AG20443 (cell line): ENCODE measurements around the gene CHRDL2.
"Not testable (repeated sequence)": the region's sequence is repeated elsewhere in the genome, so short reads cannot be mapped to it uniquely, and the experiment has no call there.

Source experiments
- DNase-seq: peaks from one replicate; pipeline ENCODE4 v3.0.0; 2012; ENCODE audit warnings: low spot score, mixed read lengths

CHRDL2 gene, protein sequence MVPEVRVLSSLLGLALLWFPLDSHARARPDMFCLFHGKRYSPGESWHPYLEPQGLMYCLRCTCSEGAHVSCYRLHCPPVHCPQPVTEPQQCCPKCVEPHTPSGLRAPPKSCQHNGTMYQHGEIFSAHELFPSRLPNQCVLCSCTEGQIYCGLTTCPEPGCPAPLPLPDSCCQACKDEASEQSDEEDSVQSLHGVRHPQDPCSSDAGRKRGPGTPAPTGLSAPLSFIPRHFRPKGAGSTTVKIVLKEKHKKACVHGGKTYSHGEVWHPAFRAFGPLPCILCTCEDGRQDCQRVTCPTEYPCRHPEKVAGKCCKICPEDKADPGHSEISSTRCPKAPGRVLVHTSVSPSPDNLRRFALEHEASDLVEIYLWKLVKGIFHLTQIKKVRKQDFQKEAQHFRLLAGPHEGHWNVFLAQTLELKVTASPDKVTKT

DNA sequence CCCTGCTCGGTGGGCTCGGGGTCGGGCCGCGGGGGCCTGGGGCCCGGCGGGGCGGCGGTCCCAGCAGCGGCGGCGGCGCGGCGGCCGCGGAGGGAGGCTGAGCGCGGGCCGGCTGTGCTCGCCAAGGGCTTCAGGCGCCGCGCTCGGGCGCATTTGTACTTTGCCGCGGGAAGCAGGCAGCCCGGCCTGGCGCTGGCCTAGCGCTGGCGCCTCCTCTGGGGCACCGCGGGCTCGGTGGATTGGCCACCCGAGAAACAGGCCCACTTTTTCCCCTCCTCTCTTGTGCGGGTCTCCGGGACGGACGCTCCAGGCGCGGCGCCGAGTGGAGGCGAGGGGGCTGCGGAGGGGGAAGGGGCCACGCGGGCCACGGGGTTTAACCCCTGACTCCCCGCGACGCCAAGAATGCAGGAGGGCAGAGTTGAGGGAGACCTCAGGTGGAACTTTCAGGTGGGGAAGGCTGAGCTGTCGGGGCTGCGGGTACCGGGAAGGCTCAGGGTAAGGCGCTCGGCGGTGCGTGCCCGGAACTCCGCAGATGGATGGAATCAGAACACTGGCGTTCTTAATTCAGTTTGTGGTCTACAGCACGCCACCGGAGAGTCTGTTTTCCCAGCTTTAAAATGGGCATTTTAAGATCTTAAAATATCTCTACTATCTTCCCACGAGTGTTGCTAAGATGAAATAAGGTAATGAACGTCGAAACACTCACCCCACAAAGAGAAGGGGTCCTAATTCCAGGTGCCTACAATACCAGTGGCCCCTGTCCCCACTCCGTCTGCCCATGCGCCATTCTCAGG, at the start of gene CHRDL2:
Gene CHRDL2 (minus strand): TSS at position 126 of the 794 bp plus-strand sequence. CDS start 538 bp downstream, outside the sequence.
- peak; percentile 80 for DNase-seq

DNA sequence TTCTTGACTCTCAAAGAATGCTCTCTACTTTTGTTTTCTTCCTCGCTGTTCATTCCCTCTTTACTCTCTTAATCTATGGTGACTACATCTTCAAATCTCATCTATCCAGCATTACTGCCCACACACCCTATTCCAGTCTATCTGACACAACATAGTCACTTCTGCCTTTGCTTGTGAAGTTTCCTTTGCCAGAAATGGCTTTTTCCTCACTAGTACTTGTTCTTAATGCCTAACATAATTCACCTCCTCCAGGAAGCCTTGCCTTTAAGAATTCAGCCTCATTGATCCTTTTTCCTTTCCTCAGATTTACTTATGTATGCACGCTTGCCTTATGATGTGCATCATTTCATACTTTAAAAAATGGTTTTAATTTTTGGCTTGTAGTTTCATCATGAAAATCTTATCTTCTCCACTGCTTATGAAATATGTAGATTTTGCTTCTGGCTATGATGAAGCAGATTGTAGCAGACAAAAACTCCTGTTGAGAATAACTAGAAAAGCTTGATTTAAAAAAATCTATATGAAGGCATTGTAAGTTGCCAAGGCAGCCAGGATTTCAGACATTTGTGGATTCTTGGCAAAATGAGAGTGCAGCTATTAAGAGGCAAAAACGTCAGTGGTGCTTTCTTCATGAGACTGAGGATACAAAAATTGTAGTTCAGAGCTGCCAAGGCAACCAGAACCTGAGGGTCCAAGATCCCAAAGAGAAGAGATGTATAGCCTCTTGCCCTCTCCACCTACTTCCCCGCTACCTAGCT, 49.2 kb upstream of the CHRDL2 start:
- DNase-seq = no peak

DNA sequence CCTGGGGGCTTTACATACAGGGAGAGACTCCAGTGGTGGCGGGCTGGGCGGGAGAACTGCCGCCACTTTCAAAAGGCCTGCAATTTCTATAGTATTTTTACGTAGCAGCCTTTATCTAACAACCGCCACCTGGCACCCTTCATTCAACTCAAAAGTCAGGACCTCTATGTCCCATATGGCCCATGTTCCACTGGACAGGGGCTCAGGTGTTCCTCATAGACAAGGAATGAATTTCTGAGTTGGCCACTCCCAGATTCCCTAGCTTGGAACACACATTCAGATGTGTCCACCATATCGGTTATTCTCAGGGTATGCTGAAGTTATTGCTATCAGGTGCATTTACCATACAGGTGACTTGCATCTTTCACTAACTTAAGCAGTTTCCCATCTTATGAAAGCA, 47.4 kb upstream of the CHRDL2 start:
- DNase-seq = no peak

DNA sequence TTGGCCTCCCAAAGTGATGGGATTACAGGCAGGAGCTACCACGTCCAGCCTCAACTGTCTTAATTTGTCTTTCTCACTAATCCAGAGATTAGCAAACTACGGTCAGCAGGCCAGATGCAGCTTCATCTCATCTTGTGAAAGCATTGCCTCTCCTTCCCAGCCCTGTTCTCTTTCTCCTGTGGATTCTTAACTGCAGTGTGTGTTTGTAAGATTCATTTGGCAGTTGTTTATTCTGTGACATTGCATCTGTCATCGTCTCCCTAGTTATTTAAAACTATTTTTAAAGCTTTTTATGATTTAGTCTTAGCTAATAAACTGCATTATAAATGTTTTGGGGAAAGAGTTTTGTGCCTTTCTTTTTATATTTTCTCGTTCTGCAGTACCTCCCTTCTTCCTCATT, 46.7 kb upstream of the CHRDL2 start:
- DNase-seq = no peak

DNA sequence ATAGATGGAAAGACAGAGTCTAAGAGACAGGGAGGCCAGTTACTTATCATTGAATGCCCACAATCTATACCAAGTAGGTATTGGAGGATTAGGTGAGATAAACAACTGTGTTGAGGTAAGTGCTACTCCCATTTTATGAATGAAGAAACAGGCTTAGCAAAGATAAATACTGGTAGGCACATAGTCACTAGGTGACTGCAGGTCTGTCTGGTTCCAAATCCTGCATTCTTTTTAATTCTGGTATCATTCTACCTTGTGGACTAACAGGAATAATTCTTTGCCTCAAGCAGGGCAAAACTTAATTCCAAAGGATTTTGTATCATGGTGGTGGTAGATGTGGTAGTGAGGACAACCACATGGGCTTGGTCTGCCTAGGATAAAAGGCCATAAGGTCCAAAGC, 45.8 kb upstream of the CHRDL2 start:
- no peak for DNase-seq

DNA sequence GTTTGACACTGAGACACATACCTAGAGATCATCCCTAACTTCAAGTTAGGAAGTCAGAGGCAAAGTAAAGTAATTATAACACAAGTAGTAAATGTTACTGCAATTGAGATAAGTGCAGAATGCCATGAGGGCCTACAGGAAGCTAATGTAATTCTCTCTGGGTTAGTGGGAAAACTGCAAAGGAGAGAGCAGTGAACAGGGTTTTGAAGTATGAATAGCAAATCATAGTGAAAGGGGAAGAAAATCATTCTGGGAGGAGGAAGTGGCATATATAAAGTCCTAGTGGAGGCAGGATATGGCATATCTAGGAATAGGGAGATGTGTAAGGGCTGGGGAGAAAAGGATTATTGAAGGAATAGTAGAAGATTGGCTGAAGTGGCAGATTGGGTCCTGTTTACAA, 45.3 kb upstream of the CHRDL2 start:
- DNase-seq = no peak

DNA sequence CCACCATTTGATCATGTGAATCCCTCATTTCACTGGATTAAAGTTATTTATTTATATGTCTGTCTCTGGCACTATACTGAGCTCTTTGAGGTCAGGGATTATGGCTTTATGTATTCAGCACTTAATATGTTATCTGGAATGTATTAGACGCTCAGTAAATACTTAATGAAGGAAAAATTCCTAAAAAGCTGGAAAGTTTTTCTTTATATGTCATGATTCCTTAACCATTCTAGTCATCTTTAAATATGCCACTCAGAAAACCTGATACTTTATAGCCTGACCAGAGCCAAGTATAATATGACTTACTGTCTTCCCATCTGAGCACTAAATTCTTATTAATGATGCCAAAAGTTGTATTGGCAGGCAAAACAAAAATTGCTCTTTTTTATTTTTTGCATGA, 44.5 kb upstream of the CHRDL2 start:
- DNase-seq = no peak

DNA sequence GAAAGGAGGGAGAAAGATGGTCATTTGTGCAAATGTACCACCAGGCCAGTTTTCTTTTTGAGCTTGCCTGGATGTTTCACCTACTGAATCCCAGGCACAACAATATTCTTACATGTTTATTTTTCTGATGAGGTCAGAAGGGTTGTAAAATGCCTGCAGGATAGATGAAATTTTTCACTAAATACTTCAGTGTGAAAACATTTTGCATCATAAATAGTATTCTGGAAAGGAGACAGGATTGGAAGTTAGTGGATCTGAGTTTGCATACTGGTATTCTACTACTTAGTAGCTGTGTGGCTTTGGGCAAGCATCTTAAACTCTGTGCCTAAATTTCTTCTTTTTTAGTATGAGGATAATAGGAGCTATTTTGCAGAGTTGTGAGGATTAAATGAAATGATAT, 42.2 kb upstream of the CHRDL2 start:
- no peak for DNase-seq

DNA sequence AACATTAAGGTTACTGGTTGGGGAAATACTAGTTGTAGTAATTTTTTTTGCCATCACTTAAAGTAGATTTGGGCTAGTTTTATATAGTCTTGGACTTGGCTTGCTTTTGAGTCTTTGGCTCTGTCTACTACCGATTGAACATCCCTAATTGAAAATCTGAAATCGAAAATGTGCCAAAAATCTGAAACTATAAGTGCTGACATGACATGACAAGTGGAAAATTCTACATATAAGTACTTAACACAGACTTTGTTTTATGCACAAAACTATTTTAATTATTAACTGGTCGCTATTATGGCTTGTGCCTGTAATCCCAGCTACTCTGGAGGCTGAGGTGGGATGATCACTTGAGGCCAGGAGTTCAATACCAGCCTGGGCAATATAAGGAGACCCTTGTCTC, 39.9 kb upstream of the CHRDL2 start:
- no peak for DNase-seq

DNA sequence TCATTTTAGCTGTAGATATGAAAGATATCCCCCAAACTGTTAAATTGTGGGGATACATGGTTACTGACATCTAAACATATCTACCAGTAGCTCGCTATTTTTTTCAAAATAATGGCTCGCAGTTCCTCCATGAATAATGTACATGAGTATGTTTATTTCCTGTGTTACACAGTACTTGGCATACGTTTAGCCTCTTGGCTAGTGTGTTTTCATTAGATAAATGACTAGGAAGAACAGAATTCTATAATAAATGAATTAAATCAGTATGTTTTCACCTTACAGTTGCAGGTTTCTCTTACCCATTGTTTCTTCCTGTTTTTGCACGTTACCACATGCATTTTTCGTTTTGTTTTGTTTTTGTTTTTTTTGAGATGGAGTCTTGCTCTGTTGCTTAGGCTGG, 39.2 kb upstream of the CHRDL2 start:
- DNase-seq = no peak

DNA sequence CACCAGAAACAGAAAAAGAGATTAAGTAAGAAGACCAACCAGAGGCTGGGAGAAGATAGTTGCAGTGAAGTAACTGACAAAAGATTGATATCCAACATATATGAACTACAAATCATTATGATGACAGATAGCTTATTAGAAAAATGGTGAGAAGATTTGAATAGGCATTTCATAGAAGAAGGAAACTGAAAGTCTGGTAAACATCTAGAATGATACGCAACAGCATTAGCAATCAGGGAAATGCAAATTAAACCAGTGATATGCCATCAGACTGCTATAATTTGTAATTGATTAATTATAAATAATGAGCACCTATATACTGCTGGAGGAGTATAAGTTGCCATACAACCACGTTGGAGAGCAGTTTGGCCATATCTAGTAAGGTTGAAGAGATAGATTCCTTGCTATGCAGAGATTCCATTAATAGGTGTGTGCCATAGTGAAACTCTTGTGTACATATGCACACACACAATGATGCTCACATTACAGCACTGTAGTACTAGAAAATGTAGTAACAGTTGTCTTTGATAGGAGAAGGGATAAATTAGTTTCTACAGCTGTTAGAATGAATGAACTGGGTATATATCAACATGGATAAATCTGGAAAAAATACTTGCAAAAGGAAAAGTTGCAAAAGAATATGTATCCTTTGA, 38.0 kb upstream of the CHRDL2 start:
- DNase-seq = no peak

DNA sequence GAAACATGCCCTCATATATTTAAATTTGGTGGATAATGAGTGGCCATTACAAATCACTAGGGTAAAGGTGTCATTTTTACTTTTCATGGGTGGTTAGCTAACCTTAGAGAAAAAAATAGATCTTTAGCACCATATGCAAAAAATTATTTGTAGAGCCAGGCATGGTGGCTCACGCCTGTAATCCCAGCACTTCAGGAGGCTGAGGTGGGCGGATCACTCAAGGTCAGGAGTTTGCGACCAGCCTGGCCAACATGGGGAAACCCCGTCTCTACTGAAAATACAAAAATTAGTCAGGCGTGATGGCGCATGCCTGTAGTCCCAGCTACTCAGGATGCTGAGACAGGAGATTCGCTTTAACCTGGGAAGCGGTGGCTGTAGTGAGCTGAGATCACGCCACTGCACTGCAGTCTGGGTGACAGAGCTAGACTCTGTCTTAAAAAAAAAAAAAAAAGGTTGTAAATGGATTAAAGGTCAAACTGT, 37.0 kb upstream of the CHRDL2 start:
- not testable (repeated sequence) for DNase-seq

DNA sequence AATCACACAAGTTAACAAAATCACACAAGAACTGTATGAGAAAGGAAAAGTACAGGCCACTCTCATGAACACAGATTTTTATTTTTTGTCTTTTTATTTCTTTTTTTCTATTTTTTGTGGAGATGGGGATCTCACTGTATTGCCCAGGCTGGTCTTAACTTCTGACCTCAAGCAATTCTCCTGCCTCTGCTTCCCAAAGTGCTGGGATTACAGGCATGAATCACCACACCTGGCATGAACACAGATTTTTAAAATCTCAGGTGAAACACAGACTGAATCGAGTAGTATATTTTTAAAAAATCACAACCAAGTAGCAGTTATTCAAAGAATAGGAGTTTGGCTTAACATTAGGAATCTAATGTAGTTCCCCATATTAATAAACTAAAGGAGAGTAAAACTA, 35.7 kb upstream of the CHRDL2 start:
- DNase-seq = no peak

DNA sequence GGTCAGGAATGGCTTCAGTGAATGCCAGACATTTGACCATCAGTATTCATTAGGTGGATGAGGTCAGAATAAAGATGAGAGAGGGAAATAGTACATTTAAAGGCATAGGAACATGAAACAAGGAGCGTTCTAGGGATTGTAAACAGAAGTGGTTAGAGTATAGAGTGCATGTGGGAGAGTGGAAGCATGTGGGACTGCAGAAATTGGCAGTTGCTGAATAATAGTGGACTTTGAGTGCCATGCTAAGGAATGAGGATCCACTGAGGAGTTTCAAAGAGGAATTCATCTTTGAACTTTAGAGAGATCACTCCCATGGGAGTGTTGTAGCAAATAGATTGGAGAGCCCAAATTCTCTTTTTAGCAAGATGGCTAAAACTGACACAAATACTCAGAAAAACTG, 25.3 kb upstream of the CHRDL2 start:
- no peak for DNase-seq

DNA sequence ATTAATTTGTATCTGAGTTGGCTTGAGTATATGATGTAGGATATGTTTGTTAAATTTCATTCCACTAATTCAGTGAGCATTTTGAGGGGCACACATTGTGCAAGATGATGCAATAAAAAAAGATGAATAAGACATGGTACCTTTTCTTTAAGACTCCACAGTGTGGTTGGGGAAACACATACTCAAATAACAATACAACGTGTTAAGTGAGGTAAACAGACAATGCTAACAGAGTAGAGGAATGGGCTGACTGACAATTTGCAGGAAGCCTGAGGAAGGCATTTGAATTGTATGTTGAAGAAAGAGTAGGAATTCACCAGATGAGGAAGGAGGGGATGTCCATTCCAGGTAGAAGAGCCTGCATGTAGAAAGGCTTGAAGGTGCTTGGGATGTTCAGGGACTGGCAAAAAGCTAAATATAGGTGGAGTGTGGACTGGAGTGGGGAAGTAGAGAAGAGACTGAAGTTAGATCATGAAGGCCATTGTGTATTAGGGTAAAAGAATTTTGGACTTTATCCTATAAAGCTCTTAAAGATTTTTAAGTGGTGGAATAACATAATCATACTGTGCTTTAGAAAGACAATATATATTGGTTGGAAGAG, 24.3 kb upstream of the CHRDL2 start:
- DNase-seq = no peak

DNA sequence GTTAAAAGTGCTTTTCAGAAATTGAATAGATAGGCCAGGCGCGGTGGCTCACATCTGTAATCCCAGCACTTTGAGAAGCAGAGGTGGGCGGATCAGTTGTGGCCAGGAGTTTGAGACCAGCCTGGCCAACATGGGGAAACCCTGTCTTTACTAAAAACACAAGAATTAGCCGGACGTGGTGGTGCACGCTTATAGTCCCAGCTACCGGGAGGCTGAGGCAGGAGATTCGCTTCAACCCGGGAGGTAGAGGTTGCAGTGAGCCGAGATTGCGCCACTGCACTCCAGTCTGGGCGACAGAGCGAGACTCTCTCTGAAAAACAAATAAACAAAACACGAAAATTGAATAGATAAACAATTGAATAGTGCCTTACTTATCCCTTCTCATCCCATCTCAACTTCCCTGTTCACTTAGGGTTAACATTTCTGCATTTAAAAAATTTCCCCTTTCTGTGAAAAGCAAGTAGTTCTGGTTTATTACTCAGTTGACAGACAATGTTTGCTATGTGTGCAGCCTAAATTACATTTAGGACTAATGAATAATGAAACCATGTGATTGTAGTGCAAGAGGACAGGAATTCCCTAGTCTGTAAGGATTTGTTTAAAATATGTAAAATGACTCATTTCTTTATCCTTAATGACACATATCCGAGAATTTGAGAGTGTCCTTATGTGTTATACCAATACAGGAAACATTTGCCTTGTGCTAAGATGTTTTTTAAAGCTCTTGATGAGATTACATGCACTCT, 23.5 kb upstream of the CHRDL2 start:
- peak; percentile 71 for DNase-seq

DNA sequence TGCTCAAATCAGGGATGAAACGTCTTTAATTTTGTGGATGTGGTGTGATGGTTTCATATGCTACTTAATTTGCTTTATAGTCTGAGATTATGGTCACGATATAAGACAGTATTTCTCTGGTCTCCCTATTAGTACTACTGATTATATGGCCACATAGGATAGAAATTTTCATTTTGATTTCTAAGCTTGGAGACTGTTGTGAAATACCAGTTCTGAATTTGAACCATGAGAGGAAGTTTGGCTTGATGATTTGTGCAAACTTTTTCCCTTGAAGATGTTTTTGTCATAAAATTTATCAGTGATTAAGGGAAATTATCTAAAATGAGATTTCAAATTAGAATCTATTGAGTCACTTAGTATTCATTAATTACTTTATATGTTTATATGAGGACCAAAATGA, 20.1 kb upstream of the CHRDL2 start:
- DNase-seq = no peak

DNA sequence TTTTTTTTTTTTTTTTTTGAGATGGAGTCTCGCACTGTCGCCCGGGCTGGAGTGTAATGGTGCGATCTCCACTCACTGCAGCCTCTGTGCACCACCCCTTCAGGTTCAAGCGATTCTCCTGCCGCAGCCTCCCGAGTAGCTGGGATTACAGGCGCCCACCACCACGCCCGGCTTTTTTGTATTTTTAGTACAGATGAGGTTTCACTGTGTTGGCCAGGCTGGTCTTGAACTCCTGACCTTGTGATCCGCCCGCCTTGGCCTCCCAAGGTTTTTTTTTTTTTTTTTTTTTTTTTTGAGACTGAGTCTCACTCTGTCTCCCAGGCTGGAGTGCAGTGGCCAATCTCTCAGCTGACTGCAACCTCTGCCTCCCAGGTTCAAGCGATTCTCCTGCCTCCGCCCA, 19.4 kb upstream of the CHRDL2 start:
- not testable (repeated sequence) for DNase-seq

DNA sequence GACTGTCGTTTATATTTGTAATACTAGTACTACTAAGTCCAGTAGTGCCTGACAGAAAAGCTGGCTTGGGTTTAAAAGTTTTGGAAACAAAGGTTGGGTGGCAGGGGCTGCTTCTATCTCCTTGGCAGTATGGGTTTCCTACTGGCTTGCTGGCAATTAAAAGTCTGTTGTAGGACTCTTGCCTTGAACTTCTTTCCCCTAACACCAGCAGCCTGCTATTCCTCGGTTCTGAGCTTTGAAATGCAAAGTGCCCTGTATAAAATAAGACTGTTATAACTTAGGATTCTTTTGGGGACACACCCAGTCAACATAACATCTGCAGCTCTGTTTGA, 18.7 kb upstream of the CHRDL2 start:
- DNase-seq = no peak

DNA sequence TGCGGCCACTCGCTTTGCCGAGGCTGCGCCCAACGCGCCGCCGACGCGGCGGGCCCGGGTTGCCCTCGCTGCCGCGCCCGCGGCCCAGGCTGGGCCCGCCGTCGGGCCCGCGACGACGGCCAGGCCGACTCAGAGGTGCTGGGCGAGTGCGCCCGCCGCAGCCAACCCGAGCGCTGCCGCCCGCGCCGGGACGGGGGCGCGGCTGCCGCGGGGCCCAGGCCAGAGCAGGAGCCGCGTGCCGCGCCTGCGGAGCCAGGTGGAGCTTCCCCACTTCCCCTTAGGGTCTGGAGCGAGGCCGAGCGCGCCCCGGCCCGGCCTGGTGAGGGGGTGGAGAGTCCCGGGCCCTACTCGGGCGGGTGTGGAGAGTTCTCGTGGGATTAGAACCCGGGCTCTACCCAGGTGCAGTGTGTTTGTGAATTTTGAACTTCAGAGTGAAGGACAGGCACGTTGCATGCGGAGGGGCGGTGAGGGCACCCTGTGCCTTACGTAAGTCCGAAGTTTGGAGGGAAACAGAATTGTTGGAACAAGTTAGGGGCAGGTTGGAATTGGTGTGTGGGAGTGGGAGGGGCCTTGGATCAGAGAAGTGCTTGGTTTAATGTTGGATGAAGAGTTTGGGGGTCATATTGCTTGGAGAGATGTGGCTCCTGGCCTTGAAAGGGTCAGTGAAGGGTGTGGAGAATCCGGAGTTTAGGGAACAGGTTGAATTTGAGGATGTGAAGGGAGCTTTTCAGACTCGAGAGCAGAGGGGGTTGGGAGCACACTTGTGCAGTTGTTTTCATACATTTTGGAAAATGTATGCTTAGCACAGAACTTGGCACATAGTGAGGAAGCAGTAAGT, 18.1 kb upstream of the CHRDL2 start:
- DNase-seq = peak; percentile 82
